ENCODE data around the gene CCL21.

- TF ChIP-seq, protein P1, sequence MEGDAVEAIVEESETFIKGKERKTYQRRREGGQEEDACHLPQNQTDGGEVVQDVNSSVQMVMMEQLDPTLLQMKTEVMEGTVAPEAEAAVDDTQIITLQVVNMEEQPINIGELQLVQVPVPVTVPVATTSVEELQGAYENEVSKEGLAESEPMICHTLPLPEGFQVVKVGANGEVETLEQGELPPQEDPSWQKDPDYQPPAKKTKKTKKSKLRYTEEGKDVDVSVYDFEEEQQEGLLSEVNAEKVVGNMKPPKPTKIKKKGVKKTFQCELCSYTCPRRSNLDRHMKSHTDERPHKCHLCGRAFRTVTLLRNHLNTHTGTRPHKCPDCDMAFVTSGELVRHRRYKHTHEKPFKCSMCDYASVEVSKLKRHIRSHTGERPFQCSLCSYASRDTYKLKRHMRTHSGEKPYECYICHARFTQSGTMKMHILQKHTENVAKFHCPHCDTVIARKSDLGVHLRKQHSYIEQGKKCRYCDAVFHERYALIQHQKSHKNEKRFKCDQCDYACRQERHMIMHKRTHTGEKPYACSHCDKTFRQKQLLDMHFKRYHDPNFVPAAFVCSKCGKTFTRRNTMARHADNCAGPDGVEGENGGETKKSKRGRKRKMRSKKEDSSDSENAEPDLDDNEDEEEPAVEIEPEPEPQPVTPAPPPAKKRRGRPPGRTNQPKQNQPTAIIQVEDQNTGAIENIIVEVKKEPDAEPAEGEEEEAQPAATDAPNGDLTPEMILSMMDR (IDR thresholded peaks at IDR 0.05), result no peak
- no peak for TF ChIP-seq EZH2 (IDR thresholded peaks at IDR 0.05; ENCODE audit: borderline replicate concordance, insufficient read depth, low read depth, low read length, poor library complexity, severe bottlenecking)
Observed at GRCh38 chr9:34665381-34666250, 44.3 kb downstream of the CCL21 start.
